Adrenal gland (tissue), 12 donors: Measurements from ENCODE around the gene BHLHA9. TPM values are rescaled to one million over a fixed set of nuclear protein-coding genes. Genes with fewer than 3 reads are reported as not detected.

Source experiments
- DNase-seq, 7 donors: peaks; one replicate each; pipeline ENCODE4 v3.0.0-alpha.2; 2019 to 2020
- H3K27ac ChIP-seq, 5 donors: fragments of 200-600 bp; sonication (generic) in 4 of 5; 1 replicate in 3 of 5; 2 replicates in 2 of 5; pipeline versions ENCODE4 v1.5.1 to v1.8.0; 2016 to 2020; ENCODE audit warnings: mild to moderate bottlenecking in 1 of 5
- H3K27me3 ChIP-seq: fragments of 200-600 bp; 2 replicates; pipeline ENCODE4 v1.8.0; 2021
- H3K36me3 ChIP-seq, 2 donors: fragments of 200-600 bp; replicated peaks in 1 of 2; 1 replicate in 1 of 2; 2 replicates in 1 of 2; pipeline versions ENCODE4 v1.5.1 to v1.8.0; 2018 to 2022
- H3K4me1 ChIP-seq, 2 donors: fragments of 200-600 bp; replicated peaks in 1 of 2; 1 replicate in 1 of 2; 2 replicates in 1 of 2; pipeline versions ENCODE4 v1.5.1 to v1.8.0; 2018 to 2021
- H3K4me3 ChIP-seq, 4 donors: fragments of 200-600 bp; sonication (generic) in 3 of 4; one replicate each; pipeline ENCODE4 v1.5.1; 2016 to 2018
- H3K9me3 ChIP-seq, 3 donors: fragments of 200-600 bp; sonication (generic) in 1 of 3; replicated peaks in 1 of 3; 1 replicate in 2 of 3; 2 replicates in 1 of 3; pipeline versions ENCODE4 v1.5.1 to v1.8.0; 2016 to 2021
- POLR2A ChIP-seq, 2 donors: fragments of 450-650 bp; IDR thresholded peaks; one replicate each; pipeline ENCODE4 v1.6.1; 2017; ENCODE audit warnings: antibody characterized with exemption in 2 of 2, mild to moderate bottlenecking in 2 of 2, moderate library complexity in 1 of 2
- WGBS, 4 donors: extraction: QIAGEN DNeasy Blood & Tissue Kit in 2 of 4; methylation state at CpG; one replicate each; pipeline versions ENCODE4 v1.1.5 to v1.1.7; 2013 to 2017; 5-methylcytosine and 5-hydroxymethylcytosine counted together
- intact Hi-C, 2 donors: fragments of 100-400 bp; cut with DNase I; formaldehyde crosslinking; loops; one replicate each; pipeline versions ENCODE4 v1.14.1 to v1.15.0; 2022 to 2023
- polyA plus RNA-seq, 3 donors: library from polyadenylated mRNA; stranded (reverse); fragments of 200-250 nt in 2 of 3; fragments of 350-450 nt in 1 of 3; fragmentation: Illumina TruSeq in 1 of 3; extraction: RNeasy Lipid Tissue Mini Kit (QIAGEN cat#74804) in 1 of 3; gene quantifications; one replicate each; pipeline ENCODE4 v1.2.3, GENCODE V29; 2013 to 2014
- total RNA-seq, 9 donors: library from RNA; depleted of rRNA in 4 of 9; stranded (reverse); fragments of >200 nt in 4 of 9; fragments of 120-200 nt in 1 of 9; fragmentation: NEBNext Ultra II Directional in 1 of 9; extraction: Animal tissue kit (Norgen Biotek cat#: 25700) in 1 of 9; gene quantifications; one replicate each; pipeline versions ENCODE4 v1.1.0 to v1.2.4, GENCODE V29; 2013 to 2023
- TF ChIP-seq, protein P1 (sequence below), 6 experiments: fragments of 450-650 bp in 4 of 6; fragments of 200-600 bp in 2 of 6; sonication (generic) in 1 of 6; IDR thresholded peaks; 1 replicate in 5 of 6; 2 replicates in 1 of 6; pipeline versions ENCODE4 v1.5.1 to v1.8.0; 2016 to 2021; ENCODE audit warnings: antibody characterized with exemption in 6 of 6, mild to moderate bottlenecking in 2 of 6, moderate library complexity in 1 of 6
- donor health status: healthy with polysubstance abuse.
- donor health status: Bipolar disorder and iron deficiency.
- donor health status: DM: yes; HTN: yes; CAD: no.
- donor health status: DM: no; HTN: no; CAD: no.
- donor health status: DM: no; HTN: no; CAD: no.
- donor health status: DM: yes; HTN: yes; CAD: no.

The BHLHA9 gene
- total and polyA plus RNA-seq, 12 donors = not detected

DNA sequence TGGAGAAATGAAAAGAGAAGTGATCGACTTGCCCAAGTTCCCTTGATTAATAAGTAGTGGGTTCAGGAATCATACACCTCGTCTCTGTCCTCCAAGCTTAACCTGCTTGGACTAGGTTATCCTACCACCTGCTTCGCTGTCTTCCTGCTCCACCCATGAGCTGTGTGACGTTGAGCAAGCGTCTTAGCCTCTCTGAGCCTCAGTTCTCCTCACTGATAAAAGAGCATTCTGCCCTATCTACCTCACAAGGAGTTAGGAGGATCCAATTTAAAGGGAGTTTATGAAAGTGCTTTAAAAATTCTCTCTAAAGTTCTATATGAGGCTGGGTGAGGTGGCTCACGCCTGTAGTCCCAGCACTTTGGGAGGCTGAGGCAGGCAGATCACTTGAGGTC lies 9.5 kb upstream of the BHLHA9 start:
- 89 to 92% (median 90%) methylated on average over 6 of the region's 6 CpGs for WGBS, 4 donors
- H3K4me3 ChIP-seq = no peak overlapping the region
- intact Hi-C loops = no loop called here
- no peak overlapping the region for H3K27ac ChIP-seq
- TF ChIP-seq POLR2A (IDR thresholded peaks at IDR 0.05) = no peak
- TF ChIP-seq, protein P1, sequence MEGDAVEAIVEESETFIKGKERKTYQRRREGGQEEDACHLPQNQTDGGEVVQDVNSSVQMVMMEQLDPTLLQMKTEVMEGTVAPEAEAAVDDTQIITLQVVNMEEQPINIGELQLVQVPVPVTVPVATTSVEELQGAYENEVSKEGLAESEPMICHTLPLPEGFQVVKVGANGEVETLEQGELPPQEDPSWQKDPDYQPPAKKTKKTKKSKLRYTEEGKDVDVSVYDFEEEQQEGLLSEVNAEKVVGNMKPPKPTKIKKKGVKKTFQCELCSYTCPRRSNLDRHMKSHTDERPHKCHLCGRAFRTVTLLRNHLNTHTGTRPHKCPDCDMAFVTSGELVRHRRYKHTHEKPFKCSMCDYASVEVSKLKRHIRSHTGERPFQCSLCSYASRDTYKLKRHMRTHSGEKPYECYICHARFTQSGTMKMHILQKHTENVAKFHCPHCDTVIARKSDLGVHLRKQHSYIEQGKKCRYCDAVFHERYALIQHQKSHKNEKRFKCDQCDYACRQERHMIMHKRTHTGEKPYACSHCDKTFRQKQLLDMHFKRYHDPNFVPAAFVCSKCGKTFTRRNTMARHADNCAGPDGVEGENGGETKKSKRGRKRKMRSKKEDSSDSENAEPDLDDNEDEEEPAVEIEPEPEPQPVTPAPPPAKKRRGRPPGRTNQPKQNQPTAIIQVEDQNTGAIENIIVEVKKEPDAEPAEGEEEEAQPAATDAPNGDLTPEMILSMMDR (IDR thresholded peaks at IDR 0.05) = no peak
- DNase-seq = no peak
- H3K4me1 ChIP-seq = peaks cover 6 to 11% of the 10 kb centered on the region in 2 donors
- H3K9me3 ChIP-seq = no peaks in the 10 kb centered on the region
- no peaks in the 10 kb centered on the region for H3K27me3 ChIP-seq
- H3K36me3 ChIP-seq = no peaks in the 10 kb centered on the region

DNA sequence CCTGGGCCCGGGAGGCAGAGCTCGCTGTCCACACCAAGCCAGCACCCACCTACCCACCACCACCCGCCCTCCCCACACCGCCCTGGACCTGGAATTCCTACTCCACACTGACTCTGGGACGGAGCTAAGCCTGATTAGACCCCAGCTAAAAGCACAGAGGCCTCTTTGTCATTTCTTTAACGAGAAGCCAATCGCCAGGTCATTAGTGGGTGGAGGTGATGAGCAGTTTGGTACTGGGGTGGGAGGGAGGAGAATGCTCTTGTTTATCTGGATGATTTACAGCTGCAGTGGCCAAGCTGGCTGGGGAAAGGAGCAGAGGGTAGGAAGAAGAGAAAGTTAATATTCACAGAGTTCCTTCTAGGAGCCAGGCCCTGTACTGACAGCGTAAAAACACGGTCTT lies 6.0 kb upstream of the BHLHA9 start:
- DNase-seq = no peak
- no peaks in the 10 kb centered on the region for H3K36me3 ChIP-seq
- H3K27me3 ChIP-seq = no peaks in the 10 kb centered on the region
- intact Hi-C loops = no loop called here
- 62 to 72% (median 67%) methylated on average over 8 to 9 of the region's 9 CpGs for WGBS, 4 donors
- H3K9me3 ChIP-seq = no peaks in the 10 kb centered on the region
- TF ChIP-seq, protein P1 (IDR thresholded peaks at IDR 0.05) = no peak
- no peak for TF ChIP-seq POLR2A (IDR thresholded peaks at IDR 0.05)
- H3K27ac ChIP-seq = no peak overlapping the region
- peaks cover 6 to 23% of the 10 kb centered on the region in 2 donors for H3K4me1 ChIP-seq
- H3K4me3 ChIP-seq = no peak overlapping the region

DNA sequence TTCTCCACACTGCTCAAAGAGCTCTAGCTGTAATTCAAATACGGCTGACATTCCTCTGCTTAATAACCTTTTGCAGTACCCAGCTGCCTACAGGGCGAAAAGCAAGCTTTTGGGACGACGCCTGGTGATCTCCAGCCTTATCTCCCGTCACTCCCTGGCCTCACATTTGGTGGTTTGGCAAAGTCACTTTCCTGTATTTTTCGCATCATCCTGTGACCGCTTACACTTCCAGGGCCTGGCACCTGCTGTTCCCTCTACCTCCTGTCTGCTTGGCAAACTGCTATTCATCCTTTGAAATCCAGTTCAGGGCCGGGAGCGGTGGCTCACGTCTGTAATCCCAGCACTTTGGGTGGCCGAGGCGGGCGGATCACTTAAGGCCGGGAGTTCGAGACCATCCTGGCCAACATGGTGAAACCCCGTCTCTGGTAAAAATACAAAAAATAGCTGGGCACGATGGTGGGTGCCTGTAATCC lies 2.7 kb upstream of the BHLHA9 start:
- Histone ChIP-seq H3K4me3 (peak overlapping the region in 3 of 4 donors; percentile 11 to 87 (median 58)), H3K4me1 (peaks cover 0 to 12% of the 10 kb centered on the region in 2 donors), H3K27me3 (peaks cover 20% of the 10 kb centered on the region), H3K27ac (peak overlapping the region in 4 of 5 donors; percentile 74 to 94 (median 85)), H3K36me3 (no peaks in the 10 kb centered on the region), H3K9me3 (no peaks in the 10 kb centered on the region)
- intact Hi-C loops = no loop called here
- TF ChIP-seq POLR2A (IDR thresholded peaks at IDR 0.05) = no peak
- TF ChIP-seq, protein P1 (IDR thresholded peaks at IDR 0.05) = no peak
- WGBS, 4 donors = 9 to 12% (median 11%) methylated on average over 13 to 17 of the region's 17 CpGs
- peak in 6 of 7 donors; percentile 33 to 63 (median 55) for DNase-seq

DNA sequence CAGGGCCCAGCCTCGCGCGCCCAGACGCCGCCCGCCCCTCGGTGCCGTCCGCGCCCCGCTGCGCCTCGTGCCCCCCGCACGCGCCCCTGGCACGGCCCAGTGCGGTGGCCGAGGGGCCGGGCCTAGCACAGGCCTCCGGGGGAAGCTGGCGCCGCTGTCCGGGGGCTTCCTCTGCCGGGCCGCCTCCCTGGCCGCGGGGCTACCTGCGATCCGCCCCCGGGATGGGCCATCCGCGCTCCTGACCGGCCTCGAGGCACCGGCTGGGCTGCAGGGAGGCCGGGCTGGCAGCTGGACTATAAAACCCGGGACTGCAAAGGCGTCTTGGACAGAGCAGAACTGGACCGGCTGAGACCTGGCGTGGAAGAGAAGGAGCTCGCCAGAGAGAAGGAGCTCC lies 783 bp downstream of the BHLHA9 start:
- intact Hi-C loops = loop anchor here in 1 of 2 donors (10.0 kb wide), 1 partner anchor 244 kb away; the partner anchor contains the start of gene INPP5K
- no peaks in the 10 kb centered on the region for H3K9me3 ChIP-seq
- peaks cover 20% of the 10 kb centered on the region for H3K27me3 ChIP-seq
- H3K36me3 ChIP-seq = no peaks in the 10 kb centered on the region
- peaks cover 0 to 12% of the 10 kb centered on the region in 2 donors for H3K4me1 ChIP-seq
- DNase-seq = no peak
- 4 to 27% (median 10%) methylated on average over 4 to 40 of the region's 42 CpGs for WGBS, 4 donors
- no peak overlapping the region for H3K4me3 ChIP-seq
- H3K27ac ChIP-seq = no peak overlapping the region
- TF ChIP-seq, protein P1 (IDR thresholded peaks at IDR 0.05) = no peak
- TF ChIP-seq POLR2A (IDR thresholded peaks at IDR 0.05) = no peak
